ENCODE data around the gene TRRAP. TPM values are rescaled to one million over a fixed set of nuclear protein-coding genes. Genes with fewer than 3 reads are reported as not detected.

The TRRAP gene
- total and polyA plus RNA-seq, 2 of the 4 experiments (the other 2 are of a cell fraction) = 12.5 to 18.1 TPM

GRCh38 chr7:98944386-98944785, 66.1 kb downstream of the TRRAP start:
- H3K4me3 ChIP-seq (ENCODE audit: insufficient read depth, low read depth, low read length) = no peak overlapping the region
- peaks cover 4% of the 10 kb centered on the region for H3K9me1 ChIP-seq (ENCODE audit: insufficient read depth, low read length)
- H2BK5ac ChIP-seq (ENCODE audit: low read depth, low read length, poor library complexity, severe bottlenecking) = no peak overlapping the region
- H3K79me1 ChIP-seq (ENCODE audit: low read depth in 1 of 2, low read length in 2 of 2) = peaks cover 9 to 33% of the 10 kb centered on the region in 2 experiments
- no peak overlapping the region for H4K91ac ChIP-seq (ENCODE audit: insufficient read depth, low read depth, low read length)
- DNase-seq (no peak), ATAC-seq (ENCODE audit: low read depth) (no peak)
- POLR2A ChIA-PET (ENCODE audit: unreplicated experiment) = no interaction called here
- H2BK120ac ChIP-seq (ENCODE audit: low read depth, low read length) = no peak overlapping the region
- no peaks in the 10 kb centered on the region for H3K27me3 ChIP-seq (ENCODE audit: control insufficient read depth, insufficient read depth, low read length)
- peaks cover 61% of the 10 kb centered on the region for H3K36me3 ChIP-seq (ENCODE audit: control insufficient read depth, insufficient read depth, low read length)
- WGBS, 2 experiments (ENCODE audit: extremely low coverage in 2 of 2, insufficient read length in 1 of 2) = 60% methylated on average over 1 of the region's 4 CpGs; no CpG with 5 or more reads in 1 of the 2 experiments
- no peaks in the 10 kb centered on the region for H3K4me1 ChIP-seq (ENCODE audit: control insufficient read depth, insufficient read depth, low read length)
- peaks cover 6% of the 10 kb centered on the region for H4K20me1 ChIP-seq (ENCODE audit: insufficient read depth, low read length)
- no peak overlapping the region for H3K14ac ChIP-seq (replicated peaks; ENCODE audit: low read depth, low read length)
- H3K9me3 ChIP-seq (ENCODE audit: control insufficient read depth, insufficient read depth, low read length) = no peaks in the 10 kb centered on the region
- no peak overlapping the region for H3K4me2 ChIP-seq (ENCODE audit: low read depth, low read length)
- H3K27ac ChIP-seq (ENCODE audit: insufficient read depth, low read length) = no peak overlapping the region
- H4K8ac ChIP-seq (ENCODE audit: low read depth in 2 of 2, low read length in 2 of 2) = no peak overlapping the region
- H3K23ac ChIP-seq (ENCODE audit: low read depth, low read length) = no peak overlapping the region
- H3K56ac ChIP-seq (ENCODE audit: extremely low read depth, insufficient read depth, low read length) = no peak overlapping the region
- H2AFZ ChIP-seq (replicated peaks; ENCODE audit: low read length, poor library complexity) = no peak overlapping the region
- no TSS peak for BruUV-seq (replicated peaks)
- H3K18ac ChIP-seq (ENCODE audit: low read depth, low read length) = no peak overlapping the region
- TF ChIP-seq MXI1 (IDR thresholded peaks at IDR 0.05; ENCODE audit: borderline replicate concordance, low read depth, low read length) (no peak), BHLHE40 (IDR thresholded peaks at IDR 0.05; ENCODE audit: low read depth, low read length) (no peak), SMC3 (IDR thresholded peaks at IDR 0.05; ENCODE audit: low read depth, low read length) (no peak), MAFK (IDR thresholded peaks at IDR 0.05; ENCODE audit: low read depth, low read length) (no peak), ELK1 (IDR thresholded peaks at IDR 0.05; ENCODE audit: borderline replicate concordance, low read depth, low read length) (no peak), MAZ (IDR thresholded peaks at IDR 0.05; ENCODE audit: borderline replicate concordance, low read depth, low read length) (no peak), RCOR1 (IDR thresholded peaks at IDR 0.05; ENCODE audit: insufficient replicate concordance, low read length) (no peak), POLR2A (IDR thresholded peaks at IDR 0.05; ENCODE audit: low read depth, low read length) (no peak), USF2 (IDR thresholded peaks at IDR 0.05; ENCODE audit: low read depth, low read length) (no peak), RAD21 (IDR thresholded peaks at IDR 0.05; ENCODE audit: low read length) (no peak), CEBPB (IDR thresholded peaks at IDR 0.05; ENCODE audit: low read depth, low read length) (no peak), NFE2L2 (IDR thresholded peaks at IDR 0.05; ENCODE audit: low read depth, low read length) (no peak), CHD1 (IDR thresholded peaks at IDR 0.05; ENCODE audit: low read depth, low read length) (no peak), FOS (IDR thresholded peaks at IDR 0.05; ENCODE audit: low read depth, low read length) (no peak), RFX5 (IDR thresholded peaks at IDR 0.05; ENCODE audit: low read depth, low read length) (no peak), CTCF (conservative IDR thresholded peaks at IDR 0.05; ENCODE audit: low read depth, low read length) (no peak)
- no peak overlapping the region for H2AK9ac ChIP-seq (replicated peaks; ENCODE audit: low read depth, low read length, poor library complexity)
- H3K4ac ChIP-seq (ENCODE audit: low read depth, low read length) = no peak overlapping the region
- CTCF ChIA-PET = no interaction called here
- intact Hi-C loops (cut with micrococcal nuclease) (loop anchor here (5.0 kb wide), 1 partner anchor 43 kb away; no protein-coding TSS in a partner anchor), in situ Hi-C loops (cut with MboI; ENCODE audit: low sequenced_read_pairs) (no loop called here), dilution Hi-C loops (cut with HindIII; ENCODE audit: low sequenced_read_pairs, unreplicated experiment) (no loop called here)
- H2BK20ac ChIP-seq (ENCODE audit: low read depth, low read length) = no peak overlapping the region
- no peak overlapping the region for H4K5ac ChIP-seq (ENCODE audit: low read depth, low read length)
- H3K9ac ChIP-seq (ENCODE audit: low read depth, low read length) = no peak overlapping the region
- H2BK15ac ChIP-seq (ENCODE audit: low read depth, low read length) = no peak overlapping the region
- no peak overlapping the region for H2AK5ac ChIP-seq (ENCODE audit: low read depth, low read length)
